NCI-H1417 treated with DMSO at 0.1 percent for 48 hours (cell line): ENCODE measurements around the gene WHAMM.
A peak's percentile ranks its signal among the peaks of the same experiment; 100 is the strongest.
"Not testable (repeated sequence)": the region's sequence is repeated elsewhere in the genome, so short reads cannot be mapped to it uniquely, and the experiment has no call there.

Experiments used
- DNase-seq: peaks from one replicate; lab custom pipeline; 2025; lab: John Stamatoyannopoulos, UW

The WHAMM gene

GRCh38 chr15:82809308-82810060 is at the start of gene WHAMM:
WHAMM (plus strand) TSS chr15:82809628; CDS start chr15:82809727, 99 bp downstream.
- peak; percentile 92 for DNase-seq

- no peak for DNase-seq
These were observed 45.9 kb upstream of the WHAMM start for GRCh38 chr15:82763361-82764116.

- no peak for DNase-seq
These were observed 45.3 kb upstream of the WHAMM start for GRCh38 chr15:82764117-82764490.

- no peak for DNase-seq
These were observed 44.7 kb upstream of the WHAMM start for GRCh38 chr15:82764740-82765139.

GRCh38 chr15:82766201-82766600 is 43.2 kb upstream of the WHAMM start:
- DNase-seq = not testable (repeated sequence)

GRCh38 chr15:82767163-82767829 is 42.1 kb upstream of the WHAMM start:
- no peak for DNase-seq

- DNase-seq = no peak
These were observed 40.9 kb upstream of the WHAMM start for GRCh38 chr15:82768414-82769054.

- DNase-seq = no peak
These were observed 37.4 kb upstream of the WHAMM start for GRCh38 chr15:82771789-82772607.

GRCh38 chr15:82774496-82774895 is 34.9 kb upstream of the WHAMM start:
- no peak for DNase-seq

- DNase-seq = no peak
These were observed 30.7 kb upstream of the WHAMM start for GRCh38 chr15:82778755-82779154.

- no peak for DNase-seq
These were observed 28.1 kb upstream of the WHAMM start for GRCh38 chr15:82781349-82781748.

GRCh38 chr15:82788496-82788895 is 20.9 kb upstream of the WHAMM start:
- no peak for DNase-seq

GRCh38 chr15:82789491-82789890 is 19.9 kb upstream of the WHAMM start:
- DNase-seq = no peak

- no peak for DNase-seq
These were observed 19.1 kb upstream of the WHAMM start for GRCh38 chr15:82790321-82790720.

- DNase-seq = no peak
These were observed 17.4 kb upstream of the WHAMM start for GRCh38 chr15:82792068-82792467.

- no peak for DNase-seq
These were observed 15.7 kb upstream of the WHAMM start for GRCh38 chr15:82793737-82794136.

GRCh38 chr15:82798104-82798503 is 11.3 kb upstream of the WHAMM start:
- DNase-seq = no peak

GRCh38 chr15:82798531-82799166 is 10.8 kb upstream of the WHAMM start:
- DNase-seq = no peak

- DNase-seq = no peak
These were observed 10.1 kb upstream of the WHAMM start for GRCh38 chr15:82799183-82799841.

GRCh38 chr15:82802497-82802896 is 6.9 kb upstream of the WHAMM start:
- DNase-seq = no peak
